ENCODE measurements around the gene APBA2. TPM values are rescaled to one million over a fixed set of nuclear protein-coding genes. Genes with fewer than 3 reads are reported as not detected.

APBA2 gene
- total RNA-seq, 2 experiments from 2014 or later, result not detected

- CTCF ChIA-PET (ENCODE audit: unreplicated experiment), result interaction anchor here (0.6 kb wide), 1 partner anchor 624 kb away, joined by 3 read pairs; no protein-coding TSS in a partner anchor
- Histone ChIP-seq H3K79me2 (ENCODE audit: insufficient read depth, low read depth, low read length) (no peaks in the 10 kb centered on the region), H4K20me1 (ENCODE audit: insufficient read depth, low read length) (no peaks in the 10 kb centered on the region), H3K4me2 (ENCODE audit: low read length) (no peak overlapping the region), H3K36me3 (ENCODE audit: insufficient read depth, low read length) (no peaks in the 10 kb centered on the region), H2AFZ (ENCODE audit: low read length) (no peak overlapping the region), H3K9me3 (ENCODE audit: low read length) (no peaks in the 10 kb centered on the region), H3K27ac (ENCODE audit: low read depth, low read length, poor library complexity, severe bottlenecking) (no peak overlapping the region), H3K4me3 (ENCODE audit: low read depth, low read length, poor library complexity, severe bottlenecking) (no peak overlapping the region), H3K9me2 (ENCODE audit: insufficient read depth, low read length) (no peaks in the 10 kb centered on the region), H3K4me1 (ENCODE audit: insufficient read depth, low read length, poor library complexity, severe bottlenecking) (no peaks in the 10 kb centered on the region)
- BruUV-seq (replicated peaks), result no TSS peak
- POLR2A ChIA-PET, result no interaction called here
- no peak for DNase-seq (ENCODE audit: low spot score)
- intact Hi-C loops (cut with micrococcal nuclease; ENCODE audit: unreplicated experiment), result no loop called here
- no peak for TF ChIP-seq CTCF (conservative IDR thresholded peaks at IDR 0.05; ENCODE audit: low read length)
- TF ChIP-seq EZH2phosphoT487 (IDR thresholded peaks at IDR 0.05; ENCODE audit: borderline replicate concordance, low read depth, low read length), result no peak
Observed at GRCh38 chr15:28897861-28898585, 12.2 kb downstream of the APBA2 start.

DNA sequence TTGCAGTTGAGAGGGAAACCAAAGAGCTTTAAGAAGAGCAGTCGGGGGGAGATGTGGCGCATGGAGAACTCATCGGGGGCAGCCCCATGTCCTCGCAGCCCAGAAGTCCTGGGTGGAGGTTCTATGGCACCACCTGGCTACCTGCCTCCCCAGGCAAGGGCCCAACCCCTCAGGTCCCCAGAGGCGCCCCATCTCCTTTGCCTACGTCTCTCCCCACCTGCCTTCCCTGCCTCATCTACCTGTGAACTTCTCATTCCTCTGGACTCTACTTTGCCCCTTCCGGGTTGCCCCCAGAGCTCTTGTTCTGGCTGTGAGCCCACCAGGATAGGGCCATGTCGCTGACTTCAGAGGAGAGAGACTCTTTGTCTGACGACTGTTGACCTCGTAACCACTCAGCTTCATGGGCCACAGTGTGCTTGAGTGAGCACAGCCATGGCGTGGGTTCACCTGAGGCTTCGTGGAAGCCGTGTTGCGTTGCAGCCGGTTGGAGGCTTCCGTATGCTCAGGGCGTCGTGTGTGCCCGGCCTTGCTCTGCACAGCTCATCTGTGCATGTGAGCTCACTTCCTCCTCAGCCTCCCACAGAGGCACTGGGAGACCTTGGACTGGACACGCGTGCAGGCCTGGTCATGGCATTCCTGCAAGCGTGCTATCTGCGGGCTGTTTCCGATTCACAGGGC lies 13.4 kb downstream of the APBA2 start:
- TF ChIP-seq EZH2phosphoT487 (IDR thresholded peaks at IDR 0.05; ENCODE audit: borderline replicate concordance, low read depth, low read length), result no peak
- TF ChIP-seq CTCF (conservative IDR thresholded peaks at IDR 0.05; ENCODE audit: low read length), result no peak
- Histone ChIP-seq H3K9me3 (ENCODE audit: low read length) (no peaks in the 10 kb centered on the region), H3K4me1 (ENCODE audit: insufficient read depth, low read length, poor library complexity, severe bottlenecking) (no peaks in the 10 kb centered on the region), H3K4me3 (ENCODE audit: low read depth, low read length, poor library complexity, severe bottlenecking) (no peak overlapping the region), H3K79me2 (ENCODE audit: insufficient read depth, low read depth, low read length) (no peaks in the 10 kb centered on the region), H2AFZ (ENCODE audit: low read length) (no peak overlapping the region), H3K27ac (ENCODE audit: low read depth, low read length, poor library complexity, severe bottlenecking) (no peak overlapping the region), H3K9me2 (ENCODE audit: insufficient read depth, low read length) (no peaks in the 10 kb centered on the region), H3K36me3 (ENCODE audit: insufficient read depth, low read length) (no peaks in the 10 kb centered on the region), H3K4me2 (ENCODE audit: low read length) (no peak overlapping the region), H4K20me1 (ENCODE audit: insufficient read depth, low read length) (no peaks in the 10 kb centered on the region)
- ChIA-PET CTCF (ENCODE audit: unreplicated experiment) (no interaction called here), POLR2A (no interaction called here)
- no TSS peak for BruUV-seq (replicated peaks)
- DNase-seq (ENCODE audit: low spot score), result no peak
- intact Hi-C loops (cut with micrococcal nuclease; ENCODE audit: unreplicated experiment), result no loop called here

Measured in OCI-LY7 (cell line).